Measurements from ENCODE around the gene CACNG6. TPM values are rescaled to one million over a fixed set of nuclear protein-coding genes. Genes with fewer than 3 reads are reported as not detected.

The CACNG6 gene
- polyA plus RNA-seq, 1 experiment: 0.04 TPM

DNA sequence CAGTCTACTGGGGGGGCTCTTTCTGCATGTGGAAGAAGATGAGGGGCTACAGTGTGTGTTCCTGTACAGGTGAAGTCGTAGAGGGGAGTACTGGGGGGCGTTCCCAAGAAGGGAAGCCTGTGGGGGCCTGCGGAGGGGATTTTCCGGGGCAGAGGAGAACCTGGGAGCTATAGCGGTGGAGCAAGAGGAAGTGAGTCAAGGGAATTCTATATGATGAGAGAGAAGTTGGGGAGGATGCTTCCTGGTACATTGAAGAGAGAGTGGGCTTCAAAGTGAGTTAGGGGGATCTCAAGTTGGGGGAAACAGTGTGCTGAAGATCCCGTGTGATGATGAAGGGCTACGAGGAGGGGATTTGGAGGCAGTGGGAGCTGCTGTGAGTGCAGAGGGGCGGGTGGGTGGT lies 30.6 kb upstream of the CACNG6 start:
- TF ChIP-seq, protein P1, sequence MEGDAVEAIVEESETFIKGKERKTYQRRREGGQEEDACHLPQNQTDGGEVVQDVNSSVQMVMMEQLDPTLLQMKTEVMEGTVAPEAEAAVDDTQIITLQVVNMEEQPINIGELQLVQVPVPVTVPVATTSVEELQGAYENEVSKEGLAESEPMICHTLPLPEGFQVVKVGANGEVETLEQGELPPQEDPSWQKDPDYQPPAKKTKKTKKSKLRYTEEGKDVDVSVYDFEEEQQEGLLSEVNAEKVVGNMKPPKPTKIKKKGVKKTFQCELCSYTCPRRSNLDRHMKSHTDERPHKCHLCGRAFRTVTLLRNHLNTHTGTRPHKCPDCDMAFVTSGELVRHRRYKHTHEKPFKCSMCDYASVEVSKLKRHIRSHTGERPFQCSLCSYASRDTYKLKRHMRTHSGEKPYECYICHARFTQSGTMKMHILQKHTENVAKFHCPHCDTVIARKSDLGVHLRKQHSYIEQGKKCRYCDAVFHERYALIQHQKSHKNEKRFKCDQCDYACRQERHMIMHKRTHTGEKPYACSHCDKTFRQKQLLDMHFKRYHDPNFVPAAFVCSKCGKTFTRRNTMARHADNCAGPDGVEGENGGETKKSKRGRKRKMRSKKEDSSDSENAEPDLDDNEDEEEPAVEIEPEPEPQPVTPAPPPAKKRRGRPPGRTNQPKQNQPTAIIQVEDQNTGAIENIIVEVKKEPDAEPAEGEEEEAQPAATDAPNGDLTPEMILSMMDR (IDR thresholded peaks at IDR 0.05; ENCODE audit: insufficient read depth, low read depth, low read length): no peak
- ChIA-PET POLR2A (no interaction called here), CTCF (no interaction called here)
- Histone ChIP-seq H3K36me3 (ENCODE audit: control insufficient read depth, insufficient read depth, low read length) (no peaks in the 10 kb centered on the region), H3K27me3 (ENCODE audit: control insufficient read depth, insufficient read depth, low read length) (peaks cover 29% of the 10 kb centered on the region), H3K4me3 (ENCODE audit: low read depth, low read length) (no peak overlapping the region)
- DNase-seq (ENCODE audit: low read depth): no peak

- no peak for DNase-seq (ENCODE audit: low read depth)
- ChIA-PET POLR2A (no interaction called here), CTCF (no interaction called here)
- H3K4me3 ChIP-seq (ENCODE audit: low read depth, low read length): no peak overlapping the region
- peaks cover 29% of the 10 kb centered on the region for H3K27me3 ChIP-seq (ENCODE audit: control insufficient read depth, insufficient read depth, low read length)
- TF ChIP-seq, protein P1 (IDR thresholded peaks at IDR 0.05; ENCODE audit: insufficient read depth, low read depth, low read length): no peak
- H3K36me3 ChIP-seq (ENCODE audit: control insufficient read depth, insufficient read depth, low read length): no peaks in the 10 kb centered on the region
Measured at GRCh38 chr19:53961523-53962356, 29.7 kb upstream of the CACNG6 start.

GRCh38 chr19:53962887-53963431 lies 28.5 kb upstream of the CACNG6 start, which contains the start of gene CACNG8:
CACNG8 (plus strand) TSS chr19:53962937.
- TF ChIP-seq, protein P1 (IDR thresholded peaks at IDR 0.05; ENCODE audit: insufficient read depth, low read depth, low read length): no peak
- ChIA-PET POLR2A (no interaction called here), CTCF (no interaction called here)
- Histone ChIP-seq H3K4me3 (ENCODE audit: low read depth, low read length) (no peak within 1 kb of the TSS), H3K27me3 (ENCODE audit: control insufficient read depth, insufficient read depth, low read length) (peaks cover 25% of the 10 kb centered on the region), H3K36me3 (ENCODE audit: control insufficient read depth, insufficient read depth, low read length) (no peaks in the 10 kb centered on the region)
- no peak for DNase-seq (ENCODE audit: low read depth)

GRCh38 chr19:53965091-53965490 lies 26.3 kb upstream of the CACNG6 start:
- ChIA-PET CTCF (no interaction called here), POLR2A (no interaction called here)
- Histone ChIP-seq H3K4me3 (ENCODE audit: low read depth, low read length) (no peak overlapping the region), H3K27me3 (ENCODE audit: control insufficient read depth, insufficient read depth, low read length) (peaks cover 17% of the 10 kb centered on the region), H3K36me3 (ENCODE audit: control insufficient read depth, insufficient read depth, low read length) (no peaks in the 10 kb centered on the region)
- TF ChIP-seq, protein P1 (IDR thresholded peaks at IDR 0.05; ENCODE audit: insufficient read depth, low read depth, low read length): no peak
- DNase-seq (ENCODE audit: low read depth): no peak

GRCh38 chr19:53966931-53967330 lies 24.5 kb upstream of the CACNG6 start:
- no peak for DNase-seq (ENCODE audit: low read depth)
- Histone ChIP-seq H3K27me3 (ENCODE audit: control insufficient read depth, insufficient read depth, low read length) (peaks cover 7% of the 10 kb centered on the region), H3K36me3 (ENCODE audit: control insufficient read depth, insufficient read depth, low read length) (no peaks in the 10 kb centered on the region), H3K4me3 (ENCODE audit: low read depth, low read length) (no peak overlapping the region)
- TF ChIP-seq, protein P1 (IDR thresholded peaks at IDR 0.05; ENCODE audit: insufficient read depth, low read depth, low read length): no peak
- CTCF ChIA-PET: interaction anchor here (1.3 kb wide), 1 partner anchor 19 kb away, joined by 4 read pairs; no protein-coding TSS in a partner anchor
- POLR2A ChIA-PET: no interaction called here

Measured in BJ (cell line).